Measurements from ENCODE around the gene FLNB. TPM values are rescaled to one million over a fixed set of nuclear protein-coding genes. Genes with fewer than 3 reads are reported as not detected.

FLNB gene
- total and polyA plus RNA-seq, 2 of the 8 experiments (the other 6 are each of a cell fraction or from before 2014, with no cell fraction given) = 72.3 to 118 TPM

DNA sequence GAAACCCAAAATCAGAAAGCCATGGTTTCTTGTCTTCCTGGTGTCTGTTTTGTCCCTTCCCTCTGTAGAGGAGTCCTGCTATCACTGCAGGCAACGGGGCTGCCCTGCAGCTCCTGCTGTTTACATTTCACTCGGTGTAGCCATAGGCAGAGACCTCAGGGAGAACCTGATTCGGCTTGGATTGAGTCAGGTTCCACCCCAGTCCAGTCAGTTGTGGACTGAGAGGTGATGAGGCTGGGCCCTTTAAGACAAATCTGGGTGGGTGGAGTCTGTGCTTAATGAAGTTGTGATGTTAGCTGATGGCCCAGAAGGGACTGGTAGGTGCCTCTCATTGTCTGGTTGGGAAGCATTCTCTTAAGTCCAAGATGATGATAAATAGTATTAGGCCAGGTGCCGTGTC, 35.7 kb downstream of the FLNB start (continued):
- TF ChIP-seq SAP30 (IDR thresholded peaks at IDR 0.05; ENCODE audit: insufficient read depth, insufficient replicate concordance, low read length) (no peak), CBX8 (IDR thresholded peaks at IDR 0.05; ENCODE audit: borderline replicate concordance, low read depth, low read length) (no peak), PHF8 (conservative IDR thresholded peaks at IDR 0.05; ENCODE audit: low read depth, low read length) (no peak), CTBP2 (IDR thresholded peaks at IDR 0.05; ENCODE audit: borderline replicate concordance, insufficient read depth, insufficient read length, low read length) (no peak)
- TF ChIP-seq, protein P1, sequence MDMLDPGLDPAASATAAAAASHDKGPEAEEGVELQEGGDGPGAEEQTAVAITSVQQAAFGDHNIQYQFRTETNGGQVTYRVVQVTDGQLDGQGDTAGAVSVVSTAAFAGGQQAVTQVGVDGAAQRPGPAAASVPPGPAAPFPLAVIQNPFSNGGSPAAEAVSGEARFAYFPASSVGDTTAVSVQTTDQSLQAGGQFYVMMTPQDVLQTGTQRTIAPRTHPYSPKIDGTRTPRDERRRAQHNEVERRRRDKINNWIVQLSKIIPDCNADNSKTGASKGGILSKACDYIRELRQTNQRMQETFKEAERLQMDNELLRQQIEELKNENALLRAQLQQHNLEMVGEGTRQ (IDR thresholded peaks at IDR 0.05; ENCODE audit: low read length) = no peak
